Stimulated activated naive CD8-positive, alpha-beta T cell treated with anti-CD3 and anti-CD28 coated beads, Interleukin-15, amount 100 ng/mL, for 72 hours (primary cell): ENCODE data around the gene ARRDC2.

ENCODE experiments used
- ATAC-seq: fragments of 150-1000 bp; cut with Tn5 transposase; 2 replicates; pipeline ENCODE4 v1.10.0; 2021; ENCODE audit warnings: mild to moderate bottlenecking, moderate library complexity
- DNase-seq, 2 donors: peaks; one replicate each; pipeline ENCODE4 v3.0.0; 2021 to 2022
- H3K27ac Mint-ChIP-seq, 2 donors: one replicate each; pipeline ENCODE4 v1.8.0; 2022; ENCODE audit warnings: mild to moderate bottlenecking in 2 of 2, mixed read lengths in 2 of 2, moderate library complexity in 2 of 2
- H3K27me3 Mint-ChIP-seq: one replicate; pipeline ENCODE4 v1.8.0; 2022; ENCODE audit warnings: mixed read lengths
- H3K4me1 Mint-ChIP-seq: one replicate; pipeline ENCODE4 v1.8.0; 2022; ENCODE audit warnings: mild to moderate bottlenecking, mixed read lengths
- H3K4me3 Mint-ChIP-seq, 2 donors: one replicate each; pipeline ENCODE4 v1.8.0; 2022; ENCODE audit warnings: mild to moderate bottlenecking in 2 of 2, mixed read lengths in 2 of 2, moderate library complexity in 1 of 2
- H3K9me3 Mint-ChIP-seq, 2 donors: one replicate each; pipeline ENCODE4 v1.8.0; 2022; ENCODE audit warnings: mixed read lengths in 2 of 2

The ARRDC2 gene

GRCh38 chr19:18007917-18008673, at the start of gene ARRDC2:
Gene ARRDC2, plus strand, starts transcription at chr19:18008170. Its CDS starts 141 bp downstream, at chr19:18008311.
- H3K9me3 Mint-ChIP-seq, result no peaks in the 10 kb centered on the region
- peak; percentile 84 for ATAC-seq
- H3K4me1 Mint-ChIP-seq, result peaks cover 61% of the 10 kb centered on the region
- H3K27me3 Mint-ChIP-seq, result no peaks in the 10 kb centered on the region
- DNase-seq, result peak; percentile 85 to 90
- peak within 1 kb of the TSS; percentile 75 to 87 for H3K27ac Mint-ChIP-seq
- peak within 1 kb of the TSS; percentile 86 to 93 for H3K4me3 Mint-ChIP-seq

- DNase-seq (no peak), ATAC-seq (no peak)
- peaks cover 21% of the 10 kb centered on the region for H3K4me1 Mint-ChIP-seq
- no peak overlapping the region for H3K4me3 Mint-ChIP-seq
- no peaks in the 10 kb centered on the region for H3K9me3 Mint-ChIP-seq
- H3K27ac Mint-ChIP-seq, result no peak overlapping the region
- peaks cover 60% of the 10 kb centered on the region for H3K27me3 Mint-ChIP-seq
Measured at GRCh38 chr19:17963936-17964691, 43.9 kb upstream of the ARRDC2 start.

DNA sequence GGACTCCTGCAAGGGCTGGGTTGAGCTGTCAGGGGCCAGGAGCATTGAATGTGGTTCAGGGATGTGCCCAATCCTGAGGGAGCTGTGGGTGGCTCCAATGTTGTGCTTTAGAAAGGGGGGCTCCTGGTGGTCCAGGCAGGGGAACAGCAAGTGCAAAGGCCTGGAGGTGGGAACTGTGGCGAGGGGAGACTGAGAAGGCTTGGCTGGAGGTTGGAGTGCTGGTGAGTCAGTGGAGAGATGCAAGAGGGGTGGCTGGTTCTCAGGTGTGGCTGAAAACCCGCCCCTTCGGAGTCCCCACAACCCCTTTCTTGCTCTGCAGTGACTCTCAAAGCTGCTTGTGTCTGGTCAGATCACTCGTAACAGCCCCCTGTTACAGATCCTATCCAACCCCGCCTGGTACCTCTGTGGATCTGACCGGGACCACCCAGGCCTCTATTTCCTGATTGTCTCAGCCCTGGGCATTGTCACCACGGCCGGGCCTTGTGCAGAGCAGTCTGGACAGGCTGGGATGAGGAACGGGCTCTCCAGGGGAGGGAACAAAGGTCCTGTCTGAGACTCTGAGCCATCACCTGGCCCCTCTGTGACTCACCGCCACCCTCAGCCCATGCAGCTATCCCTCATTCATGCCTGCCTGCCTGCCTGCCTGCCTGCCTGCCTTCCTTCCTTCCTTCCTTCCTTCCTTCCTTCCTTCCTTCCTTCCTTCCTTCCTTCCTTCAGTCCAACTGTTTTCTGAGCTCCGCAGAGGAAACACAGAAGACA, 42.4 kb upstream of the ARRDC2 start:
- Mint-ChIP-seq H3K9me3 (no peaks in the 10 kb centered on the region), H3K27me3 (peaks cover 65% of the 10 kb centered on the region), H3K27ac (no peak overlapping the region), H3K4me3 (no peak overlapping the region), H3K4me1 (peaks cover 21% of the 10 kb centered on the region)
- no peak for DNase-seq
- no peak for ATAC-seq

- Mint-ChIP-seq H3K4me3 (no peak overlapping the region), H3K4me1 (peaks cover 21% of the 10 kb centered on the region), H3K9me3 (no peaks in the 10 kb centered on the region), H3K27me3 (peaks cover 65% of the 10 kb centered on the region), H3K27ac (no peak overlapping the region)
- DNase-seq, result no peak
- ATAC-seq, result no peak
Measured at GRCh38 chr19:17966129-17966483, 41.9 kb upstream of the ARRDC2 start.

- Mint-ChIP-seq H3K27me3 (peaks cover 65% of the 10 kb centered on the region), H3K27ac (peak within 1 kb of the TSS in 1 of 2 donors; percentile 80), H3K9me3 (no peaks in the 10 kb centered on the region), H3K4me1 (peaks cover 21% of the 10 kb centered on the region), H3K4me3 (peak within 1 kb of the TSS; percentile 46 to 63)
- peak; percentile 17 for ATAC-seq
- DNase-seq, result no peak
Measured at GRCh38 chr19:17966550-17967256, 41.3 kb upstream of the ARRDC2 start, which contains the start of gene KCNN1. Gene KCNN1, plus strand, starts transcription at chr19:17967107. Its CDS starts 6,782 bp downstream, at chr19:17973889.

GRCh38 chr19:17967257-17968051, 40.5 kb upstream of the ARRDC2 start:
- H3K4me3 Mint-ChIP-seq, result peak overlapping the region in 1 of 2 donors; percentile 46
- H3K27ac Mint-ChIP-seq, result peak overlapping the region in 1 of 2 donors; percentile 80
- H3K9me3 Mint-ChIP-seq, result no peaks in the 10 kb centered on the region
- peaks cover 21% of the 10 kb centered on the region for H3K4me1 Mint-ChIP-seq
- H3K27me3 Mint-ChIP-seq, result peaks cover 65% of the 10 kb centered on the region
- no peak for ATAC-seq
- DNase-seq, result no peak

- no peak for ATAC-seq
- no peak overlapping the region for H3K4me3 Mint-ChIP-seq
- peaks cover 21% of the 10 kb centered on the region for H3K4me1 Mint-ChIP-seq
- peaks cover 62% of the 10 kb centered on the region for H3K27me3 Mint-ChIP-seq
- H3K27ac Mint-ChIP-seq, result no peak overlapping the region
- DNase-seq, result no peak
- no peaks in the 10 kb centered on the region for H3K9me3 Mint-ChIP-seq
Measured at GRCh38 chr19:17968362-17968761, 39.6 kb upstream of the ARRDC2 start.

DNA sequence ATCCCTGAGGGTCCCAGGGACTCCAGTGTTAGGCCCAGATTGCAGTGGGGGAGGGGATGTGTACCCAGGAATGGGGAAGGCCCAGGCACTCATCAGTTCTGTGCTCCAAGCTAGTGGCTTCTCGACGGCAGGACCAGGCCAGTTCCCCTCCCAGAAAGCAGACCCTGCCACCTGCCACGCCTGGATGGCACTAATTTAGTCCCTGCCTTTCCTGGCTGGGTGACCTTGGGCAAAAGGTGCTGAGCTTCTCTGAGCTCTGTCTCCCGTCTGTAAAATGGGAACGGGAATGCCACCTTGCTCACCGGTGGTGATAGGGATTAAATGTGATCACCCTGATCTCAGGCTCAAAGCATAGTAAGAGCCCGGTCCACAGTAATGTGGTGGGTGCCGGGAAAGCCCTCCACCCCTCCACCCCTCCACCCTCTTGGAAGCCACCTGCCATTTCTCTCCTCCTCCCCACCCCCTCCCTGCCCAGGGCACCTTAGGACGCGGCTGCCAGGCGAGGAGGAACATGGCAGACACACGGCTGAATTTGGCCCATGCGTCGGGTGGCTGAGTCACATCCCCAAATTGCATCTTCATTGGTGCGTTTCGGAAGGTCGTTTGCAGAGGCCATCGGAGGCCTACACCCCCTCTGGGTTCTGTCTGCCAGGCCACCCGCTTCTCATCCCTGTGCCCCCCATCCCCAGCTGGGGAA, 38.7 kb upstream of the ARRDC2 start:
- DNase-seq (no peak), ATAC-seq (no peak)
- Mint-ChIP-seq H3K27me3 (peaks cover 54% of the 10 kb centered on the region), H3K9me3 (no peaks in the 10 kb centered on the region), H3K4me3 (no peak overlapping the region), H3K27ac (no peak overlapping the region), H3K4me1 (peaks cover 21% of the 10 kb centered on the region)

- Mint-ChIP-seq H3K27ac (no peak overlapping the region), H3K4me1 (peaks cover 6% of the 10 kb centered on the region), H3K4me3 (no peak overlapping the region), H3K27me3 (peaks cover 26% of the 10 kb centered on the region), H3K9me3 (no peaks in the 10 kb centered on the region)
- DNase-seq, result no peak
- ATAC-seq, result no peak
Measured at GRCh38 chr19:17972230-17972629, 35.7 kb upstream of the ARRDC2 start.

DNA sequence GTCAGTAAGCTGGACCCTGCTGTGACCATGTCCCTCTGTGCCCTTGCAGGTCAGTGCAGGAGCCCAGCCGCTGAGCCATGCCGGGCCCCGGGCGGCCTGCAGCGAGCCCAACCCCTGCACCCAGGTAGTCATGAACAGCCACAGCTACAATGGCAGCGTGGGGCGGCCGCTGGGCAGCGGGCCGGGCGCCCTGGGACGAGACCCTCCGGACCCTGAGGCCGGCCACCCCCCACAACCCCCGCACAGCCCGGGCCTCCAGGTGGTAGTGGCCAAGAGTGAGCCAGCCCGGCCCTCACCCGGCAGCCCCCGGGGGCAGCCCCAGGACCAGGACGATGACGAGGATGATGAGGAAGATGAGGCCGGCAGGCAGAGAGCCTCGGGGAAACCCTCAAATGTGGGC, 34.2 kb upstream of the ARRDC2 start:
- Mint-ChIP-seq H3K27me3 (peaks cover 16% of the 10 kb centered on the region), H3K4me1 (no peaks in the 10 kb centered on the region), H3K9me3 (no peaks in the 10 kb centered on the region), H3K4me3 (no peak overlapping the region), H3K27ac (no peak overlapping the region)
- peak; percentile 31 for ATAC-seq
- no peak for DNase-seq

DNA sequence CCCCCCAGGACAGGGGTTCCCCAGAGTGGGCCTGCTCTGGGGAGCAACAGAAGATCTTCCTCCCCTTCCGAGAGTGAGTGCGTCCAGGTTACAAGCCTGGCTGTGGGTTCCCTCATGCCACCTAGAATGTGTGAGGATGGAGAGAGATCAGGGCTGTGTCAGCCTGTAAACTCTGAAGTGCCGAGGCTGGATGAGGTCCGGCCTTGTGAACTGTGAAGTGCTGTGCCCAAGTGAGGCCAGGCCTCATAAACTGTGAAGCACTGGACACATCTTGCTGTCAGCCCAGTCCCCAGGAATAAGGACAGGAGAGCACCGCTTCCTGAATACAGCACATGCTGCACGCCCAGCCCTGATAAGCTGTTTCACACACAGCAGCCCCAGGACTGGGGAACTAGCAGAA, 33.4 kb upstream of the ARRDC2 start:
- ATAC-seq (no peak), DNase-seq (no peak)
- peaks cover 10% of the 10 kb centered on the region for H3K27me3 Mint-ChIP-seq
- H3K27ac Mint-ChIP-seq, result no peak overlapping the region
- H3K4me1 Mint-ChIP-seq, result peaks cover 2% of the 10 kb centered on the region
- no peak overlapping the region for H3K4me3 Mint-ChIP-seq
- H3K9me3 Mint-ChIP-seq, result no peaks in the 10 kb centered on the region

DNA sequence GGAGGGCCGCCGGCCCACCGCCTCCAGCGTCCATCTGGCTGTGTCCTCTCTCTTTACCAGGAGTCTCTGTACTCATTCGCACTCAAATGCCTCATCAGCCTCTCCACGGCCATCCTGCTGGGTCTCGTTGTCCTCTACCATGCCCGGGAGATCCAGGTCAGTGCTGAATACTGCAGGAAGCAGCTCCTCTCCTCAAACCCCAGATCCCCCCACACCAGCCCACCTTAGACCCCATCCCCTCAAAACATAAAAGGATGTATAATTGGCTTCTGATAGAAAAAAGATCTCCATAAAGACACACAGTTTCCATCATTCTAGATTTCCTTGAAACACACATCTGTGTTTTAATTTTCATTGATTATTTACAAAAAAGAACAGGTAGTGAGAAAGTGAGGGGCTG, 32.9 kb upstream of the ARRDC2 start:
- DNase-seq, result no peak
- H3K27me3 Mint-ChIP-seq, result peaks cover 14% of the 10 kb centered on the region
- no peak for ATAC-seq
- no peaks in the 10 kb centered on the region for H3K9me3 Mint-ChIP-seq
- peaks cover 4% of the 10 kb centered on the region for H3K4me1 Mint-ChIP-seq
- H3K4me3 Mint-ChIP-seq, result no peak overlapping the region
- H3K27ac Mint-ChIP-seq, result no peak overlapping the region

GRCh38 chr19:17977021-17977420, 30.9 kb upstream of the ARRDC2 start:
- H3K4me1 Mint-ChIP-seq, result peaks cover 4% of the 10 kb centered on the region
- H3K27me3 Mint-ChIP-seq, result peaks cover 34% of the 10 kb centered on the region
- DNase-seq (no peak), ATAC-seq (no peak)
- no peak overlapping the region for H3K27ac Mint-ChIP-seq
- H3K4me3 Mint-ChIP-seq, result no peak overlapping the region
- no peaks in the 10 kb centered on the region for H3K9me3 Mint-ChIP-seq

DNA sequence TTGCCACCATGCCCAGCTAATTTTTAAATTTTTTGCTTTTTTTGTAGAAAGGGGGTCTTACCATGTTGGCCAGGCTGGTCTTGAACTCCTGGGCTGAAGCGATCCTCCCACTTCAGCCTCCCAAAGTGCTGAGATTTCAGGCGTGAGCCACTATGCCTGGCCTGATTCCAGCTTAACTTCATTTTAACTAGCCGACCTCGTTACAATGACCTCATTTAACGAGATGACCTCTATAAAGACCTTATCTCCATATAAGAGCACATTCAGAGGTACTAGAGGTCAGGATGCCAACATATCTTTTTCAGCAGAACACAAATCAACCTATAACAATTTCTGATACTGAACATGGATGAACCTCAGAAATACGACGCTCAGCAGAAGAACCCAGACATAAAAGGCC, 30.5 kb upstream of the ARRDC2 start:
- peaks cover 4% of the 10 kb centered on the region for H3K4me1 Mint-ChIP-seq
- H3K27me3 Mint-ChIP-seq, result peaks cover 39% of the 10 kb centered on the region
- no peaks in the 10 kb centered on the region for H3K9me3 Mint-ChIP-seq
- H3K4me3 Mint-ChIP-seq, result no peak overlapping the region
- ATAC-seq (no peak), DNase-seq (no peak)
- H3K27ac Mint-ChIP-seq, result peak overlapping the region in 1 of 2 donors; percentile 27
